HepG2 (cell line): ENCODE results near the gene IL22. TPM values are rescaled to one million over a fixed set of nuclear protein-coding genes. Genes with fewer than 3 reads are reported as not detected.
A peak's percentile ranks its signal among the peaks of the same experiment; 100 is the strongest.

Experiments
- ATAC-seq: fragments of 200-7000 bp; cut with Tn5 transposase; 3 replicates; pipeline ENCODE4 v1.9.1; 2020; ENCODE audit warnings: mild to moderate bottlenecking, moderate library complexity
- BruUV-seq: library from RNA; stranded (reverse); fragments of 400-500 nt; replicated peaks from 2 replicates; lab custom pipeline; 2021; lab: Mats Ljungman, UMichigan
- CTCF ChIA-PET: fragments of 300-600 bp; formaldehyde crosslinking; extraction: SDS; loops from one replicate; lab custom pipeline; 2021; ENCODE audit warnings: low total read pairs, inconsistent platforms, low intra/inter-chr PET ratio; lab: Yijun Ruan, JAX
- POLR2A ChIA-PET: fragments of 350-600 bp; sonication (Branson Sonifier 250); formaldehyde crosslinking; loops from one replicate; lab custom pipeline; 2020; ENCODE audit warnings: antibody characterized with exemption, inconsistent platforms; lab: Yijun Ruan, JAX
- DNase-seq: peaks from one replicate; pipeline ENCODE4 v3.0.0-alpha.2; 2015; ENCODE audit warnings: low spot score
- FAIRE-seq: peaks from 3 replicates; lab custom pipeline; 2011; peaks lifted over from hg19 to GRCh38; lab: Jason Lieb, UNC
- H2AFZ ChIP-seq: one replicate; pipeline ENCODE4 v1.6.1; 2011; ENCODE audit warnings: low read length, inconsistent platforms
- H3K27ac ChIP-seq: fragments of 300-600 bp; 3 replicates; pipeline ENCODE4 v1.8.0; 2011; ENCODE audit warnings: mixed run types, mild to moderate bottlenecking, mixed read lengths, low read length, inconsistent platforms; ENCODE audit not compliant: insufficient read depth; ENCODE audit errors: extremely low read length
- H3K27me3 ChIP-seq, 2 experiments: fragments of 200-600 bp in 1 of 2; 2 replicates in 1 of 2; 3 replicates in 1 of 2; pipeline versions ENCODE4 v1.6.0 to v1.8.0; 2011; ENCODE audit warnings: low read length in 2 of 2, mild to moderate bottlenecking in 2 of 2, moderate library complexity in 2 of 2, inconsistent platforms in 1 of 2; ENCODE audit not compliant: insufficient read depth in 2 of 2, control insufficient read depth in 1 of 2
- H3K36me3 ChIP-seq, 2 experiments: fragments of 200-600 bp in 1 of 2; replicated peaks in 1 of 2; 2 replicates in 1 of 2; 3 replicates in 1 of 2; pipeline versions ENCODE4 v1.5.1 to v1.8.0; 2011; ENCODE audit warnings: low read length in 2 of 2, inconsistent platforms in 1 of 2; ENCODE audit not compliant: insufficient read depth in 2 of 2, control insufficient read depth in 1 of 2
- H3K4me1 ChIP-seq: 2 replicates; pipeline ENCODE4 v1.5.1; 2012; ENCODE audit warnings: low read length, inconsistent platforms; ENCODE audit not compliant: insufficient read depth
- H3K4me2 ChIP-seq: 2 replicates; pipeline ENCODE4 v1.6.0; 2011; ENCODE audit warnings: low read depth, low read length, inconsistent platforms
- H3K4me3 ChIP-seq, 3 experiments: fragments of 200-600 bp in 1 of 3; sonication (generic), shearing (Covaris generic) in 1 of 3; replicated peaks in 1 of 3; 2 replicates each; pipeline ENCODE4 v1.5.1; 2011 to 2016; ENCODE audit warnings: low read length in 3 of 3, inconsistent platforms in 2 of 3, low read depth in 2 of 3, mild to moderate bottlenecking in 2 of 3, control low read depth in 1 of 3, mixed read lengths in 1 of 3; ENCODE audit not compliant: insufficient read depth in 1 of 3
- H3K79me2 ChIP-seq: one replicate; pipeline ENCODE4 v1.6.1; 2011; ENCODE audit warnings: low read length, inconsistent platforms; ENCODE audit not compliant: insufficient read depth
- H3K9ac ChIP-seq: 2 replicates; pipeline ENCODE4 v1.6.0; 2011; ENCODE audit warnings: mild to moderate bottlenecking, low read depth, low read length, inconsistent platforms; ENCODE audit not compliant: insufficient read depth
- H3K9me3 ChIP-seq: 2 replicates; pipeline ENCODE4 v1.5.1; 2012; ENCODE audit warnings: mild to moderate bottlenecking, low read length
- H4K20me1 ChIP-seq: 2 replicates; pipeline ENCODE4 v1.6.0; 2011; ENCODE audit warnings: inconsistent platforms, mild to moderate bottlenecking, low read length, moderate library complexity; ENCODE audit not compliant: insufficient read depth
- GATA4 ChIP-seq: sonication (generic); IDR thresholded peaks from 2 replicates; pipeline ENCODE4 v1.6.1; 2016; ENCODE audit warnings: antibody characterized with exemption, low read depth, borderline replicate concordance
- JUND ChIP-seq: sonication (generic); formaldehyde crosslinking; IDR thresholded peaks from 2 replicates; pipeline ENCODE4 v1.8.0; 2022; ENCODE audit warnings: mild to moderate bottlenecking, missing genetic modification reagents
- KLF6 ChIP-seq: IDR thresholded peaks from 2 replicates; pipeline ENCODE4 v1.8.0; 2016; ENCODE audit warnings: missing biosample characterization, missing genetic modification reagents
- RBFOX2 ChIP-seq: fragments of 200-400 bp; formaldehyde crosslinking; IDR thresholded peaks from 2 replicates; pipeline ENCODE4 v1.6.1; 2017; ENCODE audit warnings: low read depth, mild to moderate bottlenecking, low read length
- TBL1XR1 ChIP-seq: fragments of 150-350 bp; IDR thresholded peaks from 2 replicates; pipeline ENCODE4 v1.6.1; 2014; ENCODE audit warnings: borderline replicate concordance, low read length; ENCODE audit not compliant: partially characterized antibody
- TBX3 ChIP-seq: fragments of 450-650 bp; IDR thresholded peaks from 2 replicates; pipeline ENCODE4 v1.6.1; 2017; ENCODE audit warnings: antibody characterized with exemption, mild to moderate bottlenecking, inconsistent platforms, borderline replicate concordance
- WIZ ChIP-seq: sonication (generic); formaldehyde crosslinking; IDR thresholded peaks from 2 replicates; pipeline ENCODE4 v1.5.1; 2020; ENCODE audit warnings: mild to moderate bottlenecking, missing genetic modification reagents
- ZBTB8A ChIP-seq: sonication (generic); formaldehyde crosslinking; IDR thresholded peaks from 2 replicates; pipeline ENCODE4 v1.4.0; 2020; ENCODE audit warnings: mild to moderate bottlenecking, low read depth, missing genetic modification reagents, borderline replicate concordance
- ZNF264 ChIP-seq: sonication (generic); formaldehyde crosslinking; IDR thresholded peaks from 2 replicates; pipeline ENCODE4 v1.4.0; 2020; ENCODE audit warnings: missing genetic modification reagents
- ZNF670 ChIP-seq: sonication (generic); formaldehyde crosslinking; IDR thresholded peaks from 2 replicates; pipeline ENCODE4 v1.8.0; 2022; ENCODE audit warnings: mild to moderate bottlenecking, missing genetic modification reagents, borderline replicate concordance
- WGBS: methylation state at CpG from one replicate; pipeline ENCODE4 v1.1.6; 2017; ENCODE audit warnings: low lambda C conversion rate; 5-methylcytosine and 5-hydroxymethylcytosine counted together
- in situ Hi-C: cut with HindIII; loops from 2 replicates; pipeline ENCODE4 v1.10.0; 2017; ENCODE audit warnings: low pct_unique_long_range_greater_than_20kb; ENCODE audit not compliant: extremely low pct_ligation_motif_present
- intact Hi-C: fragments of 100-400 bp; cut with micrococcal nuclease; formaldehyde crosslinking; loops from one replicate; pipeline ENCODE4 v1.10.0; 2022; ENCODE audit not compliant: unreplicated experiment
- polyA plus RNA-seq, 8 experiments: library from polyadenylated mRNA; depleted of rRNA in 3 of 8; stranded (reverse) in 7 of 8; unstranded in 1 of 8; fragments of >200 nt; fragmentation: Illumina TruSeq in 4 of 8; extraction: Trizol in 4 of 8; gene quantifications; 2 replicates each; pipeline versions ENCODE4 v1.2.1 to v1.2.3, GENCODE V29; 2011 to 2016; ENCODE audit warnings: low read depth in 4 of 8, missing spikeins in 1 of 8, mixed read lengths in 1 of 8; ENCODE audit not compliant: insufficient read depth in 1 of 8
- total RNA-seq, 5 experiments: library from RNA; depleted of rRNA; stranded (reverse); fragments of >200 nt; fragmentation: Illumina TruSeq; extraction: Trizol; gene quantifications; 2 replicates each; pipeline ENCODE4 v1.2.3, GENCODE V29; 2016; ENCODE audit warnings: low read depth in 1 of 5
- TF ChIP-seq, protein P1 (sequence below): sonication (generic); formaldehyde crosslinking; IDR thresholded peaks from 2 replicates; pipeline ENCODE4 v1.5.1; 2020; ENCODE audit warnings: missing genetic modification reagents, mild to moderate bottlenecking, borderline replicate concordance

Gene IL22
- total and polyA plus RNA-seq, 2 of the 13 experiments (the other 11 are each of a cell fraction or from before 2014, with no cell fraction given) = not detected

DNA sequence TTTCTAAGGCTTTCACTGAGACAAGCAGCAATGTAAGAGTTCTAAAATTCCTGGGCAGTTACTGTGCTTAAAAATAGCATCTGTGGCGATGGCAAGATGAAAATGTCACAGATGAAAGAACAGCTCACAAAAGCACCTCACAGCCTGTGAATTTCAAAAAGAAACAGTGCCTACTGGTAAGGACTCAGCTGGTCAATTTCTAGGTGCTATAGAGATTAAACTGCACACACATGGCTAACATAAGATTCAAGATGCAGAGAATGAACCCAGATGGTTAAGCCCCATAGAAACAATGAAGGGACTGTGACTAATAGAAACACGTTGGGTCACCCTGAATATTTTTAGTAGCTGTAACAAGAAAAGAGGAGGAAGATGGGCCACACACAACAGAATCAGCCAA, 15.8 kb downstream of the IL22 start:
- WGBS = 50% methylated on average over 2 of the region's 2 CpGs
- ChIA-PET CTCF (no interaction called here), POLR2A (no interaction called here)
- ATAC-seq (no peak), FAIRE-seq (no peak), DNase-seq (no peak)
- Histone ChIP-seq H3K27me3 (peaks cover 0 to 15% of the 10 kb centered on the region in 2 experiments; a peak in 2 of 5 replicates), H4K20me1 (no peaks in the 10 kb centered on the region), H3K4me3 (no peak overlapping the region; a peak in 1 of 6 replicates), H3K9me3 (no peaks in the 10 kb centered on the region), H2AFZ (peak overlapping the region; percentile 96), H3K79me2 (no peaks in the 10 kb centered on the region), H3K36me3 (no peaks in the 10 kb centered on the region), H3K4me1 (peaks cover 9% of the 10 kb centered on the region), H3K9ac (no peak overlapping the region), H3K4me2 (no peak overlapping the region), H3K27ac (no peak overlapping the region)
- intact Hi-C loops = no loop called here
- in situ Hi-C loops = no loop called here
- TF ChIP-seq RBFOX2 (no peak), KLF6 (CRISPR knock-in tag) (no peak), TBL1XR1 (no peak), TBX3 (no peak), WIZ (no peak), GATA4 (no peak), ZNF264 (CRISPR knock-in tag) (no peak), ZNF670 (CRISPR knock-in tag) (no peak), JUND (no peak), ZBTB8A (no peak)
- TF ChIP-seq, protein P1, sequence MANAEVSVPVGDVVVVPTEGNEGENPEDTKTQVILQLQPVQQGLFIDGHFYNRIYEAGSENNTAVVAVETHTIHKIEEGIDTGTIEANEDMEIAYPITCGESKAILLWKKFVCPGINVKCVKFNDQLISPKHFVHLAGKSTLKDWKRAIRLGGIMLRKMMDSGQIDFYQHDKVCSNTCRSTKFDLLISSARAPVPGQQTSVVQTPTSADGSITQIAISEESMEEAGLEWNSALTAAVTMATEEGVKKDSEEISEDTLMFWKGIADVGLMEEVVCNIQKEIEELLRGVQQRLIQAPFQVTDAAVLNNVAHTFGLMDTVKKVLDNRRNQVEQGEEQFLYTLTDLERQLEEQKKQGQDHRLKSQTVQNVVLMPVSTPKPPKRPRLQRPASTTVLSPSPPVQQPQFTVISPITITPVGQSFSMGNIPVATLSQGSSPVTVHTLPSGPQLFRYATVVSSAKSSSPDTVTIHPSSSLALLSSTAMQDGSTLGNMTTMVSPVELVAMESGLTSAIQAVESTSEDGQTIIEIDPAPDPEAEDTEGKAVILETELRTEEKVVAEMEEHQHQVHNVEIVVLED (CRISPR knock-in tag) = no peak
- no TSS peak for BruUV-seq
